B cell (primary cell): ENCODE measurements around the gene LGI1. TPM values are rescaled to one million over a fixed set of nuclear protein-coding genes. Genes with fewer than 3 reads are reported as not detected.

Source experiments
- ATAC-seq: fragments of 200-7000 bp; cut with Tn5 transposase; one replicate; pipeline ENCODE4 v1.10.0; 2021; ENCODE audit warnings: low read depth, mild to moderate bottlenecking, moderate number of reproducible peaks, moderate library complexity
- CTCF ChIA-PET: fragments of 350-600 bp; sonication (Branson Sonifier 250); formaldehyde crosslinking; loops from one replicate; lab custom pipeline; 2021; ENCODE audit warnings: antibody characterized with exemption, inconsistent platforms; lab: Charles Lee
- POLR2A ChIA-PET: fragments of 350-600 bp; sonication (Branson Sonifier 250); formaldehyde crosslinking; loops from one replicate; lab custom pipeline; 2021; ENCODE audit warnings: antibody characterized with exemption; lab: Charles Lee
- DNase-seq: peaks from one replicate; pipeline ENCODE4 v3.0.0; 2013
- H2AFZ ChIP-seq: 2 replicates; pipeline ENCODE4 v1.6.1; 2012; ENCODE audit warnings: mild to moderate bottlenecking, low read depth, low read length; ENCODE audit not compliant: insufficient read depth, poor library complexity, severe bottlenecking
- H3K27ac ChIP-seq, 2 donors: 1 replicate in 1 of 2; 2 replicates in 1 of 2; pipeline ENCODE4 v1.5.1; 2012 to 2013; ENCODE audit warnings: low read length in 2 of 2, mild to moderate bottlenecking in 2 of 2, moderate library complexity in 1 of 2
- H3K27me3 ChIP-seq, 4 experiments: fragments of 200-600 bp in 1 of 4; sonication (generic) in 1 of 4; replicated peaks in 1 of 4; 1 replicate in 2 of 4; 2 replicates in 2 of 4; pipeline versions ENCODE4 v1.6.1 to v1.7.0; 2013 to 2016; ENCODE audit warnings: low read length in 3 of 4, mild to moderate bottlenecking in 2 of 4, mixed read lengths in 1 of 4, moderate library complexity in 1 of 4; ENCODE audit not compliant: insufficient read depth in 4 of 4, control insufficient read depth in 3 of 4; ENCODE audit errors: control extremely low read depth in 1 of 4
- H3K36me3 ChIP-seq, 2 experiments: replicated peaks in 1 of 2; 1 replicate in 1 of 2; 2 replicates in 1 of 2; pipeline versions ENCODE4 v1.6.1 to v1.7.1; 2013; ENCODE audit warnings: low read length in 1 of 2; ENCODE audit not compliant: insufficient read depth in 2 of 2, control insufficient read depth in 1 of 2; ENCODE audit errors: control extremely low read depth in 1 of 2, extremely low read depth in 1 of 2
- H3K4me1 ChIP-seq, 2 donors: fragments of 200-600 bp in 1 of 2; sonication (generic) in 1 of 2; 1 replicate in 1 of 2; 2 replicates in 1 of 2; pipeline versions ENCODE4 v1.5.1 to v1.6.1; 2013 to 2017; ENCODE audit warnings: low read length in 2 of 2; ENCODE audit not compliant: control insufficient read depth in 2 of 2, insufficient read depth in 2 of 2
- H3K4me2 ChIP-seq: replicated peaks from 2 replicates; pipeline ENCODE3; 2012; ENCODE audit warnings: mild to moderate bottlenecking, low read depth, low read length; ENCODE audit not compliant: poor library complexity, severe bottlenecking
- H3K4me3 ChIP-seq, 5 experiments: fragments of 200-600 bp in 1 of 5; sonication (generic) in 1 of 5; 1 replicate in 3 of 5; 2 replicates in 2 of 5; pipeline versions ENCODE4 v1.5.1 to v1.7.0; 2011 to 2016; ENCODE audit warnings: low read length in 4 of 5, mild to moderate bottlenecking in 4 of 5, low read depth in 2 of 5, control low read depth in 1 of 5, moderate library complexity in 1 of 5; ENCODE audit not compliant: insufficient read depth in 1 of 5; ENCODE audit errors: control extremely low read depth in 1 of 5, extremely low read depth in 1 of 5
- H3K79me2 ChIP-seq: fragments of 200-600 bp; sonication (generic); one replicate; pipeline ENCODE4 v1.6.0; 2016; ENCODE audit warnings: low read length; ENCODE audit not compliant: control insufficient read depth, insufficient read depth
- H3K9ac ChIP-seq: fragments of 200-600 bp; sonication (generic); 2 replicates; pipeline ENCODE4 v1.6.1; 2017; ENCODE audit warnings: mild to moderate bottlenecking, low read length, moderate library complexity
- H3K9me3 ChIP-seq, 3 donors: one replicate each; pipeline versions ENCODE4 v1.6.1 to v1.7.1; 2013; ENCODE audit warnings: low read length in 2 of 3; ENCODE audit not compliant: control insufficient read depth in 2 of 3, insufficient read depth in 1 of 3; ENCODE audit errors: control extremely low read depth in 1 of 3
- H4K20me1 ChIP-seq: 2 replicates; pipeline ENCODE4 v1.6.0; 2012; ENCODE audit warnings: mild to moderate bottlenecking, low read length; ENCODE audit not compliant: insufficient read depth, control insufficient read depth, poor library complexity, severe bottlenecking
- H3K27ac Mint-ChIP-seq: one replicate; pipeline ENCODE4 v1.8.0; 2021; ENCODE audit warnings: mixed read lengths
- H3K27me3 Mint-ChIP-seq: one replicate; pipeline ENCODE4 v1.8.0; 2021; ENCODE audit warnings: mixed read lengths
- H3K4me1 Mint-ChIP-seq: one replicate; pipeline ENCODE4 v1.8.0; 2021; ENCODE audit warnings: mixed read lengths
- H3K4me3 Mint-ChIP-seq: one replicate; pipeline ENCODE4 v1.8.0; 2021; ENCODE audit warnings: mixed read lengths
- H3K9me3 Mint-ChIP-seq: one replicate; pipeline ENCODE4 v1.8.0; 2022; ENCODE audit warnings: mixed read lengths; ENCODE audit not compliant: insufficient read depth
- CTCF ChIP-seq: fragments of 200-600 bp; IDR thresholded peaks from one replicate; pipeline ENCODE4 v1.8.0; 2022; ENCODE audit warnings: antibody characterized with exemption, mild to moderate bottlenecking
- EZH2 ChIP-seq: IDR thresholded peaks from 2 replicates; pipeline ENCODE4 v1.6.1; 2012; ENCODE audit warnings: borderline replicate concordance, low read depth, mild to moderate bottlenecking, moderate library complexity, low read length; ENCODE audit not compliant: insufficient read depth, poor library complexity, severe bottlenecking
- WGBS: methylation state at CpG from one replicate; pipeline ENCODE4 v1.1.5; 2013; ENCODE audit warnings: missing lambda C conversion rate; ENCODE audit not compliant: insufficient coverage; 5-methylcytosine and 5-hydroxymethylcytosine counted together
- intact Hi-C: fragments of 100-400 bp; cut with micrococcal nuclease; formaldehyde crosslinking; loops from one replicate; pipeline ENCODE4 v1.10.0; 2022
- polyA plus RNA-seq: library from polyadenylated mRNA; depleted of rRNA; stranded (reverse); fragments of >200 nt; gene quantifications from 2 replicates; pipeline ENCODE4 v1.2.3, GENCODE V29; 2012
- total RNA-seq, 2 donors: library from RNA; stranded (reverse); fragments of 120-200 nt in 1 of 2; gene quantifications; 1 replicate in 1 of 2; 2 replicates in 1 of 2; pipeline versions ENCODE4 v1.2.3 to v1.2.4, GENCODE V29; 2013 to 2022

The LGI1 gene
- total and polyA plus RNA-seq, 2 donors (not counting 1 experiment from before 2014, with no cell fraction given) = not detected

- Mint-ChIP-seq H3K4me1 (no peaks in the 10 kb centered on the region), H3K9me3 (peaks cover 3% of the 10 kb centered on the region), H3K27me3 (peaks cover 45% of the 10 kb centered on the region), H3K4me3 (no peak overlapping the region), H3K27ac (no peak overlapping the region)
- Histone ChIP-seq H3K79me2 (no peaks in the 10 kb centered on the region), H3K4me1 (no peaks in the 10 kb centered on the region), H3K9me3 (peaks cover 0 to 2% (median 0%) of the 10 kb centered on the region in 3 donors), H3K27me3 (peaks cover 0 to 16% (median 5%) of the 10 kb centered on the region in 4 experiments), H3K9ac (no peak overlapping the region), H3K27ac (no peak overlapping the region), H3K36me3 (no peaks in the 10 kb centered on the region), H3K4me3 (no peak overlapping the region), H2AFZ (no peak overlapping the region), H3K4me2 (no peak overlapping the region), H4K20me1 (no peaks in the 10 kb centered on the region)
- intact Hi-C loops = no loop called here
- WGBS = 83% methylated on average over 1 of the region's 4 CpGs
- CTCF ChIA-PET = no interaction called here
- DNase-seq (no peak), ATAC-seq (no peak)
- POLR2A ChIA-PET = no interaction called here
- TF ChIP-seq CTCF (no peak), EZH2 (no peak)
Measured at GRCh38 chr10:93819520-93819919, 61.8 kb downstream of the LGI1 start.

DNA sequence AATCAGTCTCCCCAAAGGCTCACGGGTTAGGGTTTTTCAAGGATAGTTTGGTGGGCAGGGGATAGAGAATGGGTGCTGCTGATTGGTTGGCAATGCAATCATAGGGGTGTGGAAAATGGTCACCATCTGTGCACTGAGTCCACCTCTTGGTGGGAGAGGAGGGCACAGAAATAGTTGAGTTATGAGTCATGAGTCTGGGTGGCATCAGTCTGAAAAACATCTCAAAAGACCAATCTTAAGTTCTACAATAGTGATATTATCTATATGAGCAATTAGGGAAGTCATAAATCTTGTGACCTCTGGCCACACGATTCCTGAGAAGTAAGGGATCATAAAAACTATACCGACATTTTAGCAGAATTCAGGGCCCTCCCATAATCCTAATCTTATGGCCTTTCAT, 62.7 kb downstream of the LGI1 start:
- no peaks in the 10 kb centered on the region for H3K4me1 Mint-ChIP-seq
- H3K9me3 Mint-ChIP-seq = peaks cover 3% of the 10 kb centered on the region
- Histone ChIP-seq H3K9ac (no peak overlapping the region), H3K36me3 (no peaks in the 10 kb centered on the region), H3K79me2 (no peaks in the 10 kb centered on the region), H3K9me3 (peaks cover 0 to 2% (median 0%) of the 10 kb centered on the region in 3 donors), H4K20me1 (no peaks in the 10 kb centered on the region), H3K4me3 (no peak overlapping the region), H3K4me1 (no peaks in the 10 kb centered on the region), H3K27ac (no peak overlapping the region), H3K27me3 (peaks cover 0 to 16% (median 4%) of the 10 kb centered on the region in 4 experiments), H3K4me2 (no peak overlapping the region), H2AFZ (no peak overlapping the region)
- no peak for TF ChIP-seq CTCF
- TF ChIP-seq EZH2 = no peak
- no peak overlapping the region for H3K4me3 Mint-ChIP-seq
- no peak for ATAC-seq
- peaks cover 41% of the 10 kb centered on the region for H3K27me3 Mint-ChIP-seq
- 30% methylated on average over 3 of the region's 3 CpGs for WGBS
- no peak overlapping the region for H3K27ac Mint-ChIP-seq
- no peak for DNase-seq
- ChIA-PET POLR2A (no interaction called here), CTCF (no interaction called here)
- intact Hi-C loops = no loop called here
